ACC112 (cell line): ENCODE results near the gene HNRNPU.

Source experiments
- H2AFZ ChIP-seq: fragments of 200-600 bp; sonication (generic); one replicate; pipeline ENCODE4 v1.6.0; 2017; ENCODE audit warnings: antibody characterized with exemption, low read length; ENCODE audit not compliant: unreplicated experiment
- H3K27ac ChIP-seq: fragments of 200-600 bp; sonication (generic); 2 replicates; pipeline ENCODE4 v1.5.1; 2014; ENCODE audit warnings: low read depth, mild to moderate bottlenecking, antibody characterized with exemption, low read length, moderate library complexity
- H3K27me3 ChIP-seq: fragments of 200-600 bp; sonication (generic); 2 replicates; pipeline ENCODE4 v1.6.1; 2014; ENCODE audit warnings: mild to moderate bottlenecking, antibody characterized with exemption, low read length, moderate library complexity, mixed read lengths; ENCODE audit not compliant: insufficient read depth
- H3K36me3 ChIP-seq: fragments of 200-600 bp; sonication (generic); 2 replicates; pipeline ENCODE4 v1.6.1; 2016; ENCODE audit warnings: mild to moderate bottlenecking, antibody characterized with exemption, low read length, moderate library complexity, mixed read lengths; ENCODE audit not compliant: insufficient read depth
- H3K4me1 ChIP-seq: fragments of 200-600 bp; sonication (generic); one replicate; pipeline ENCODE4 v1.6.1; 2016; ENCODE audit warnings: low read length, mixed read lengths; ENCODE audit not compliant: insufficient read depth, unreplicated experiment, control insufficient read depth
- H3K4me3 ChIP-seq: fragments of 200-600 bp; sonication (generic); 2 replicates; pipeline ENCODE4 v1.5.1; 2014; ENCODE audit warnings: mild to moderate bottlenecking, low read depth, low read length
- H3K79me2 ChIP-seq: fragments of 200-600 bp; sonication (generic); one replicate; pipeline ENCODE4 v1.6.0; 2016; ENCODE audit warnings: low read length; ENCODE audit not compliant: control insufficient read depth, unreplicated experiment, insufficient read depth

Gene HNRNPU

GRCh38 chr1:244801246-244801645 is 63.1 kb downstream of the HNRNPU start:
- Histone ChIP-seq H3K4me3 (no peak overlapping the region), H3K36me3 (no peaks in the 10 kb centered on the region), H2AFZ (no peak overlapping the region), H3K27ac (no peak overlapping the region), H3K27me3 (no peaks in the 10 kb centered on the region), H3K4me1 (no peaks in the 10 kb centered on the region), H3K79me2 (no peaks in the 10 kb centered on the region)

- no peaks in the 10 kb centered on the region for H3K79me2 ChIP-seq
- H2AFZ ChIP-seq = no peak overlapping the region
- H3K4me3 ChIP-seq = no peak overlapping the region
- H3K4me1 ChIP-seq = no peaks in the 10 kb centered on the region
- no peaks in the 10 kb centered on the region for H3K36me3 ChIP-seq
- no peaks in the 10 kb centered on the region for H3K27me3 ChIP-seq
- H3K27ac ChIP-seq = no peak overlapping the region
Measured at GRCh38 chr1:244800821-244801220, 63.5 kb downstream of the HNRNPU start.
